IPS-11a (cell line): ENCODE measurements around the gene FTSJ3.
"Not testable (repeated sequence)": the region's sequence is repeated elsewhere in the genome, so short reads cannot be mapped to it uniquely, and the experiment has no call there.

Source experiments
- H3K4me3 ChIP-seq: one replicate; pipeline ENCODE4 v1.5.1; 2013; ENCODE audit warnings: low read depth, low read length, control low read depth

Gene FTSJ3

GRCh38 chr17:63828936-63829335, 1.5 kb upstream of the FTSJ3 start:
- H3K4me3 ChIP-seq = no peak overlapping the region

- peak overlapping the region; percentile 98 for H3K4me3 ChIP-seq
These were observed 348 bp upstream of the FTSJ3 start for GRCh38 chr17:63827801-63828221.

DNA sequence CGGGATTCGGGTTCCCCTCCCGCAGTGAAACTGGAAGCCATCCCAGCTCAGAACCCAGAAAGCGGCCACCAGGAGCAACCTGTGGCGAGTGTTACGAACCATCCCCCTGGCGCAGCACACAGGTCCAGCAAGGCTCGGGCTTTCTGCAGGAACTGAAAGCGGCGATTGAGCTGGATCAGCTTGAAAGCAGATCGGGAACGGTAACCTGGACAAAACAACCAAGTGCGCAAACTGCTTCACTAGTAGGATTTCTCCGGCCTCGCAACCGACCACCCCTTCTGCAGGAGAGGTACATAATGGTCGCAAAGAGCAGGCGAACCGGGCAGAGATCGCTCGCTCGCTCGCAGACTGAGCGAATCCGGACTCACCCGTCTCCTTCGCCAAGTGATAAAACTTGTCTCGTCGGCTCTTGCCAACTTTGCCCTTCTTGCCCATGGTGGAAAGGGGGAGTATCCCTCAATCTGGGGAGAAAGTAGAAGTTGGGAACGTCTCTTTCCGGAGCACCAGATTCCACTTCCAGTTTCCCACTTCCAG, 928 bp downstream of the FTSJ3 start:
- peak overlapping the region; percentile 98 for H3K4me3 ChIP-seq

DNA sequence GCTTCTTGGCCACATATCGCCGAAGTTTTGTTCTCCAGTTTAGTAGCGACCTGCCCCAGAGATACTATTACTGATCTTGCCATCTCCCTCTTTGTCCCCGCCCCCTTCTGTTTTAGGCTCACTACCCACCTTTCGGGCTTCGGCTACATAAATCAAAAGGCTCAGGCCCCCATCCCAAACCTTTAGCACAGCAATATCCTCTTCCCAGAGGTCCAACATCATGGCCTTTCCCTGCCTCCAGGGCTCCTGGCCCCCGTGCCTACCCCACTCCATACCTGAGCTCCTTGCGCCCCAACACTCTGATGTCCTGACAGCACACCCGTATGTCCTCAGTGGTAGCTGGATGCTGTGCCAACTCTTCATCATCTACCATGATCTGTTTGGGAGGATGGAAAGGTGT, 3.1 kb downstream of the FTSJ3 start:
- no peak overlapping the region for H3K4me3 ChIP-seq

DNA sequence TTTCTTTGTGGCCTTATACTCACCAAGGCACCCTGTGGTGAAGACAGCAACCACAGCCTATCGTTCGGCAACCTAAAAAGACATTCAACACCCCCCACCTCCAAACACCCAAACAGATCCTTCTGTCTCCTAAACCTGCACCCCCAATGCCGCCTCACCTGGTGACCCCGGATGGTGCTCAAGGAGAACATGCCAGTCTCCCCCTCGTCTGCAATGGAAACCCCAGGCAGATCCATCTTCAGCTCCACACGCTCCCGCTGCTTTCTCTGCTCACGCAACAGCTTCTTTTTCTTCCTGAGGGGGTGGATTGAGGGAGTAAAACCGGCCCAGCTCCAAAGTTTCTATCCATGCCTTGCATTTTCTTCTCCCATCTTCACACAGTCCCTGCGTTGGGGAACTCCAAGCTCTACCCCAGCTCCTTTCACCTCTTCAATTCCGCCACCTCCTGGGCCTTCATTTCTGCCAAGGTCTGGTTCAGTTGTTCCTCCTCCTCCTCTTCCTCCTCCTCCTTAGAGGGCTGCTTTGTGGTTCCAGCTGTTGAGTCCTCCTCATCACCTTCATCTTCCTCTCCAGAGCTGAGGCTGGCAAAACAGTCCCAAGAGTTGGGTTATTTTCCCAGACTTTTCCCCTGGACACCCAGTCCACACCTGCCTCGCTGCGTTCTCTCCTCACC, 3.7 kb downstream of the FTSJ3 start:
- no peak overlapping the region for H3K4me3 ChIP-seq

GRCh38 chr17:63822537-63822936, 4.9 kb downstream of the FTSJ3 start:
- H3K4me3 ChIP-seq = no peak overlapping the region

DNA sequence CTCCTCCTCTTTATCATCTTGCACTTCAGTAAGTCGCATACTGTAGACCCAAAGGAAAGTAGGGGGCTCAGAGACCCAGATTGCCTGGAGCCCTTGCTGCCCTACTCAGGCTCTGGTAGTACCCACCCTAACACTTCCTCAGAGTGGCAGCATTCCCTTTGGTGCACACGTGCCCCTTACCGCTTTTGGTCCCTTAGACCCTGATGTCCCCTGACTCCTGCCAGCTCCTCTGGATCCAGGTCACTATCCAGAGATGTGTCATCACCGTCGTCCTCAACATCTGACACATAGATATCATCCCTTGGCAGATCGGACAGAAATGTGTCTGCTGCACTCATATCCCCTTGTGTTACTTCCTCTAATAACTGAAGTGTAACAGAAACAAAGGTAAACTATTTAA, 5.7 kb downstream of the FTSJ3 start:
- H3K4me3 ChIP-seq = no peak overlapping the region

GRCh38 chr17:63820963-63821561, 6.4 kb downstream of the FTSJ3 start:
- no peak overlapping the region for H3K4me3 ChIP-seq

DNA sequence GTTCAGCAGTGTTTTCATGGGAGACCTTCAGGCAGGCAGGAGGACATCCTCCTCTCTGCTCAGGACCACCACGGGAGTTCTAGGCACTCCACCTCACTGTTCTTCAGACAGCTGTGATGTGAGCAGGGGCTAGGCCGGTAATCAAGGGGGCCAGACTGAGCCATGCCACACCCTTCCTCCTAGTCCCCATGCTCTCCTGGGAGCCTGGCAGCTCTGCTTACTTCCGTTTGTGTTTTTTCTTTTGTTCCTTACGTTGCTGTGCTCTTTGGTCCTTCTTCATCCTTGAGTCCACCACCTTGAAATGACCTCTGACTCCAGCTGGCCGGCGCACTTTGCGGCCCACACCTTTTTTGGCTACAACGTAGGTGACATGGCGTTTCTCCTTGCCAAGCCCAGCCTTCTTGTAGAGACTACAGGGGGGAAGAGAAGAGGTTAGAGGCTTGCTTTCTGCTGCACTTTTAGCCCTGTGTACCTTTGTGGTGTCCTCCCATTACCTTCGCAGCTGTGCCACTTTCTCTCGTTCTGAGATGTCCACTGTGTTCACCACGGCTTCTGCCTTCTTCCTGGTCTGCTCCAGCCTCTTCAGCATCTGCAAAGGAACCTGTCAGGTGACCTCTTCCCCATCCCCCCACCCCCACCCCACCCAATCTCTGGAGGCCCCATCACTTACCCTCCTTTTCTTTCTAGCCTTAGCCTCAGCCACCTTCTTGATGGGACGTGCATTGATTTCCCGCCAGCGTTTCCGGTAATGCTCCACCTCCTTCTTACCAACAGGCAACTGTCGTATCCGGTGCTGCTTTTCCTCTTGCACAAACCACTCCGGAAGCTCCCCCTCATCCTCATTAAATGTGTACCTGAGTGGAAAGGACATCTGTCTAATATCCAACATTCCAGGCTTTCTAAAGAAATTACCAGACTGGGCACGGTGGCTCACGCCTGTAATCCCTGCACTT, 7.6 kb downstream of the FTSJ3 start:
- no peak overlapping the region for H3K4me3 ChIP-seq

DNA sequence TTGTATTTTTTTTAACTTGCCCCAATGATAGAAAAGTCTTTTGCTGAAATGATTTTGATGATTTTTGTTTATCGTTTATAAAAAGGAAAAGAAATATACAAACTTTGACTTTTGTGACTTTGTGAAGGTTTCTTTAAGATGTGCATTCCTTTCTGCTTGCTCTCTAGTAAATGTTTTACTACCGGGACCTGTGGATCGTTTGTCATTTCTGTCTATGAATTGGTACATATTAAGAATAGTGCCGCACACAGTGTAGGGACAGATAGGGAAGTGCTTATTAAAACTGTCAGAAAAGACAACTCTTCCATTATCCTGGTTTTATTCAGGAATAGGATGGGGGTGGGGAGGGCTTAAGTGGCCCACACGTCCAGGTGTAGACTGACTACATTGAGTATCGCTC, 8.3 kb downstream of the FTSJ3 start:
- no peak overlapping the region for H3K4me3 ChIP-seq

DNA sequence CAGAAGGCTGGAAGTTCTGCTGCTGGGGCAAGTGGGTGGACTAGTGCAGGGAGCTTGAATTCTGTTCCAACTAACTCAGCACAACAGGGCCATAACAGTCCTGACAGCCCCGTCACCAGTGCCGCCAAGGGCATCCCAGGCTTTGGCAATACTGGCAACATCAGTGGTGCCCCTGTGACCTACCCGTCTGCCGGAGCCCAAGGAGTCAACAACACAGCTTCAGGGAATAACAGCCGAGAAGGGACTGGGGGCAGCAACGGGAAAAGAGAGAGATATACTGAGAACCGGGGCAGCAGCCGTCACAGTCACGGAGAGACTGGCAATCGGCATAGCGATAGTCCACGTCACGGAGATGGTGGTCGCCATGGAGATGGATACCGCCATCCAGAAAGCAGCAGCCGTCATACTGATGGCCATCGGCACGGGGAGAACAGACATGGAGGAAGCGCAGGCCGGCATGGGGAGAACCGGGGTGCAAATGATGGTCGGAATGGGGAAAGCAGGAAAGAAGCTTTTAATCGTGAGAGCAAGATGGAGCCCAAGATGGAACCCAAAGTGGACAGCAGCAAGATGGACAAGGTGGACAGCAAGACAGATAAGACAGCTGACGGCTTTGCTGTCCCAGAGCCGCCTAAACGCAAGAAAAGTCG, 9.6 kb downstream of the FTSJ3 start:
- H3K4me3 ChIP-seq = no peak overlapping the region

DNA sequence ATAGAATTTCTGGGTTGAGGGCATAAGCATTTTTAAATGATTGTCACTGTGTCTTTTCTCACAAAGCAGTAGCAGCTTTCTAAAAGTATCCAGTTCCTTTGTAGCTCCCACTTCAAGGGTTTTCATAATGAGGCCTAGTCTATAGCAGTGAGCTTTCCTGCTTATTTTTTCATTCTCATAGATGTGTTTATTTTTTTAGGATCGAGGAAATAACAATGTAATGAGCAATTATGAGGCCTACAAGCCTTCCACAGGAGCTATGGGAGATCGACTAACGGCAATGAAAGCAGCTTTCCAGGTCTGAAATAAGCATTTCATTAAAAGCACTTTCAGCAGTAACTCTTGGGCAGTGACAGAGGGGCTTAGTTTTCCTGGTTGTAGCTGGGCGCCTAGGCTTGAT, 10.8 kb downstream of the FTSJ3 start:
- H3K4me3 ChIP-seq = no peak overlapping the region

DNA sequence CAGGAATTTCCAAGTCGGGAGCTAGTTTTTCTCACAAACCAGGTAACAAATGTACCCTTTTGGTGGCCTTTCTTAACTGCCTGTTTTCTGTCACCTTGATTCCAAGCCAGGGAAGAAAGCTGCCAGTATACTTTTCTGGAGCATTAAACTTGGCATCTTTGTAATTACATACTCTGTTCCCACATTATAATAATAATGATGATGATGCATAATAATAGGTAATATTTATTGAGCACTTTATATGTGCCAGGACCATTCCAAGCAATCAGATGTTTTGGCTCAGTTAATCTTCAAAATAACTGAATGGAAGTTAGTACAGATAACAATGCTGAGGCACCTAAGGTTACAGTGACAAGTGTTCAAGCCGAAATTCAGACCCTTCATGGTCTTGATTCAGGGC, 11.3 kb downstream of the FTSJ3 start:
- H3K4me3 ChIP-seq = no peak overlapping the region

GRCh38 chr17:63809970-63810369, 17.5 kb downstream of the FTSJ3 start:
- no peak overlapping the region for H3K4me3 ChIP-seq

- no peak overlapping the region for H3K4me3 ChIP-seq
These were observed 21.9 kb downstream of the FTSJ3 start for GRCh38 chr17:63805591-63805990.

- H3K4me3 ChIP-seq = no peak overlapping the region
These were observed 23.1 kb downstream of the FTSJ3 start for GRCh38 chr17:63804328-63804727.

- H3K4me3 ChIP-seq = no peak overlapping the region
These were observed 26.7 kb downstream of the FTSJ3 start for GRCh38 chr17:63800783-63801182.

GRCh38 chr17:63798572-63799106, 28.8 kb downstream of the FTSJ3 start:
- H3K4me3 ChIP-seq = no peak overlapping the region

GRCh38 chr17:63796375-63796774, 31.1 kb downstream of the FTSJ3 start:
- not testable (repeated sequence) for H3K4me3 ChIP-seq

DNA sequence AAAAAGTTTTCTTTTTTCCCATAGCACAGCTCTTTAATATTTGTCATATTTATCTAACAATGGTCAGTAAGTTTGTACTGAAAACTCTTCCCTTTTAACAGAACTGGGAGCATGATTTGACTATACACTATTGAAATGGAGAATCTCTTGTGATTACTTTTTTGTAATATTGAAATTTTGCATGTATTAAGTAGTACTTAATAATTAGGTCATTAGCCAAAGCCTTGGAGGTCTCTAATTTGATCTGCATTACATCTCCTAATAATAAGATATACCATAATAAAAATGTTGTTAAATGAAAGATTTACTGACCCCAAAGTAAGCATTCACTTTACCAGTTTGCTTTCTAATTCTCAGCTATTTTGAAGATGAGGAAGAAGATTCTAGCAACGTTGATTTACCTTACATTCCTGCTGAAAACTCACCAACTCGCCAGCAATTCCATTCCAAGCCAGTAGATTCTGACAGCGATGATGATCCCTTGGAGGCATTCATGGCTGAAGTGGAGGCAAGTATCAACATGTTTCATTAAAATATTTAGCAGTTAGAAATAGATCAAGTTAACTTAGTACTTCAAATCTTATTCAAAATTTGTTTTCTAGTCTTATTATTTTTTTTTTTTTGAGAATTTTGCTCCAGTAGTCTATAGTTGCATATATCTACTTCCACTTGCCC, 35.3 kb downstream of the FTSJ3 start:
- H3K4me3 ChIP-seq = no peak overlapping the region
